ENCODE results near the gene GSK3B. TPM values are rescaled to one million over a fixed set of nuclear protein-coding genes. Genes with fewer than 3 reads are reported as not detected.

GSK3B gene
- total RNA-seq, 4 donors from 2014 or later = 34.6 to 65.2 (median 42.6) TPM

DNA sequence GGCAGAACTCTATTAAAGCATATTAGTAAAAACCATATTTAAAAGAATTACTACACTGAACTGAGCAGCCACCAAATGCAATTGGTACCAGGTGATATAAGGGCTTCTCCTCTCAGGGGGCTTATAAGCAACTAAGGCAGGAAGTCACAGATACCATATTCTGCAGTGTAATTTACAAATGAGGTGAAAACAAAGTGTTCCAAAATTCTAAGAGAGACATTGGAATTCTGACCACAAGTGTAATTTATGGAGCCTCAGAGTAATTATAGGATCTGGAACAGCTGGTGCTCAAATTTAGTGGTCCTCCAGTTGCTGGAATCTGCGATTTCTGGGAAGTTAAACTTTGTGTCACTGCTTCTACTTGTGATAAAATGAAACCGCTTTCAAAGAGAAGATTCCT is 315.4 kb downstream of the GSK3B start:
- Histone ChIP-seq H3K4me3 (no peak overlapping the region), H3K27ac (no peak overlapping the region), H3K9me3 (no peaks in the 10 kb centered on the region), H3K36me3 (no peaks in the 10 kb centered on the region), H3K27me3 (no peaks in the 10 kb centered on the region), H3K4me1 (peaks cover 0 to 15% (median 0%) of the 10 kb centered on the region in 4 donors)
- DNase-seq = no peak
- TF ChIP-seq, protein P1, sequence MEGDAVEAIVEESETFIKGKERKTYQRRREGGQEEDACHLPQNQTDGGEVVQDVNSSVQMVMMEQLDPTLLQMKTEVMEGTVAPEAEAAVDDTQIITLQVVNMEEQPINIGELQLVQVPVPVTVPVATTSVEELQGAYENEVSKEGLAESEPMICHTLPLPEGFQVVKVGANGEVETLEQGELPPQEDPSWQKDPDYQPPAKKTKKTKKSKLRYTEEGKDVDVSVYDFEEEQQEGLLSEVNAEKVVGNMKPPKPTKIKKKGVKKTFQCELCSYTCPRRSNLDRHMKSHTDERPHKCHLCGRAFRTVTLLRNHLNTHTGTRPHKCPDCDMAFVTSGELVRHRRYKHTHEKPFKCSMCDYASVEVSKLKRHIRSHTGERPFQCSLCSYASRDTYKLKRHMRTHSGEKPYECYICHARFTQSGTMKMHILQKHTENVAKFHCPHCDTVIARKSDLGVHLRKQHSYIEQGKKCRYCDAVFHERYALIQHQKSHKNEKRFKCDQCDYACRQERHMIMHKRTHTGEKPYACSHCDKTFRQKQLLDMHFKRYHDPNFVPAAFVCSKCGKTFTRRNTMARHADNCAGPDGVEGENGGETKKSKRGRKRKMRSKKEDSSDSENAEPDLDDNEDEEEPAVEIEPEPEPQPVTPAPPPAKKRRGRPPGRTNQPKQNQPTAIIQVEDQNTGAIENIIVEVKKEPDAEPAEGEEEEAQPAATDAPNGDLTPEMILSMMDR (IDR thresholded peaks at IDR 0.05) = no peak
- TF ChIP-seq POLR2A (IDR thresholded peaks at IDR 0.05) = no peak

DNA sequence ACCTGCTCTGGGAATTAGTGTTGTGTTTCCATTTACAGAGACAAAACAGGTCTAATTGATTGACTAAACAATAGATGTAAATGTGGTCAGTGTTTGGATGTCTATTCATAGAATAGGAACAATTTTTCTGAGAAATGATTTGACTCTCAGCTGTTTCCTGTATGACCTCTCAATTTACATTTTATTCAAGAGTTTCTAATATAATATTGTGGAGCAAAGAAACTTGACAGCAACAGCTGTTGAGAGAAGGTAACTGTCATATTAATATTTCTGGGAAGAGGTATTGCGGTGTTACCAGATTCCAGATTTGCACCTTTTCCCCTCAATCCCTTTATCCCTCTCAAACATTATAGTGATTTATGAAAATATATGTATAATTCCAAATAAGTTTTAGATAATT is 316.1 kb downstream of the GSK3B start:
- Histone ChIP-seq H3K4me3 (no peak overlapping the region), H3K27me3 (no peaks in the 10 kb centered on the region), H3K4me1 (peaks cover 0 to 15% (median 0%) of the 10 kb centered on the region in 4 donors), H3K9me3 (no peaks in the 10 kb centered on the region), H3K27ac (no peak overlapping the region), H3K36me3 (no peaks in the 10 kb centered on the region)
- no peak for TF ChIP-seq POLR2A (IDR thresholded peaks at IDR 0.05)
- TF ChIP-seq, protein P1 (IDR thresholded peaks at IDR 0.05) = no peak
- no peak for DNase-seq

DNA sequence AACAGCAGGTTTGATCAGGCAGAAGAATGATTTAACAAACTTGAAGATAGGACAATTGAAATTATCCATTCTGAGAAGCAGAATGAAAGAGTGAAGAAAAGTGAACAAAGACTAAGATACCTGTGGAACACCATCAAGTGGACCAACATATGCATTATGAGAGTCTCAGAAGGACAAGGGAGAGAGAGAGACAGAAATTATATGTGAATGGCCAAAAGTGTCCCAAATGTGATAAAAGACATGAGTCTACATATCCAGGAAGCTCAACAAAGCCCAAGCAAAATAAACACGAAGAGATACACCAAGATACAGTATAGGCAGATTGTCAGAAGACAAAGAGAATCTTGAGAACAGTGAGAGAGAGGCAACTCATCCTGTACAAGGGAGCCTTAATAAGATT is 317.9 kb downstream of the GSK3B start:
- H3K9me3 ChIP-seq = no peaks in the 10 kb centered on the region
- H3K36me3 ChIP-seq = no peaks in the 10 kb centered on the region
- no peak overlapping the region for H3K4me3 ChIP-seq
- no peak overlapping the region for H3K27ac ChIP-seq
- peaks cover 0 to 15% (median 0%) of the 10 kb centered on the region in 4 donors for H3K4me1 ChIP-seq
- no peak for DNase-seq
- H3K27me3 ChIP-seq = no peaks in the 10 kb centered on the region
- TF ChIP-seq POLR2A (IDR thresholded peaks at IDR 0.05) = no peak
- TF ChIP-seq, protein P1 (IDR thresholded peaks at IDR 0.05) = no peak

DNA sequence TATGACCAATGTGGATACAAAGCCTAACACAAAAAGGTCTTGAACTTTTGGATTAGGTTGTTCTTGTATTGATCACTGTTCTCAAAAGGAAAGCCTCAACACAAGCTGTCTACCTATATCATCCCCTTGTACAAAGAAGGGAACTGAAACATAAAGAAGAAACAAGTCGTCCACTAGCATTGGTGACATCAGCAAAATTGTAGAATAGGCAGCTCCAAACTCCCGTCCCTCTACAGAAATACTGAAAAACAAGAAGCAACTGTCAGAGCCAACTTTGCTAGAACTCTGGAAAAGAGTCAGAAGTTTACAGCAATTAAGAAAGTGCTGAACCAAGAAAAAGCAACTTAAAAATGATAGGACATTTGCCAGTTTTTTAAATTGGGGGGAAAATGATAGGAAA is 319.8 kb downstream of the GSK3B start:
- no peaks in the 10 kb centered on the region for H3K9me3 ChIP-seq
- TF ChIP-seq, protein P1 (IDR thresholded peaks at IDR 0.05) = no peak
- no peak for TF ChIP-seq POLR2A (IDR thresholded peaks at IDR 0.05)
- no peak overlapping the region for H3K4me3 ChIP-seq
- H3K27me3 ChIP-seq = no peaks in the 10 kb centered on the region
- no peak overlapping the region for H3K27ac ChIP-seq
- H3K36me3 ChIP-seq = no peaks in the 10 kb centered on the region
- no peaks in the 10 kb centered on the region for H3K4me1 ChIP-seq
- DNase-seq = no peak

Small RNA genes within 50 kb of the gene (small RNA-seq; reads per million reads assigned to genes)
- gene RN7SL397P (0 to 0.13 reads per million in 2 donors), gene RN7SL762P (0 reads per million in 2 donors)

Other genes with a start within 250 kb of the GSK3B start
- not detected for gene GPR156, start 190.8 kb upstream of the GSK3B start, total RNA-seq